HG02981 (cell line): ENCODE data around the gene ALG12.

Experiments used
- ATAC-seq: cut with Tn5 transposase; IDR thresholded peaks from one replicate; pipeline ENCODE4 v1.9.1; 2021; ENCODE audit warnings: mild to moderate bottlenecking, moderate library complexity; ENCODE audit not compliant: unreplicated experiment

The ALG12 gene

GRCh38 chr22:49930596-49931412, 12.6 kb upstream of the ALG12 start:
- ATAC-seq, result no peak

- no peak for ATAC-seq
These were observed 11.8 kb upstream of the ALG12 start for GRCh38 chr22:49929994-49930575.

GRCh38 chr22:49929211-49929979, 11.2 kb upstream of the ALG12 start:
- peak; percentile 49 for ATAC-seq

- ATAC-seq, result no peak
These were observed 10.4 kb upstream of the ALG12 start for GRCh38 chr22:49928555-49929210.

GRCh38 chr22:49928185-49928495, 9.9 kb upstream of the ALG12 start:
- ATAC-seq, result no peak

- no peak for ATAC-seq
These were observed 9.4 kb upstream of the ALG12 start for GRCh38 chr22:49927483-49928184.

GRCh38 chr22:49926916-49927315, 8.7 kb upstream of the ALG12 start:
- ATAC-seq, result no peak

- no peak for ATAC-seq
These were observed 7.4 kb upstream of the ALG12 start for GRCh38 chr22:49925525-49926128.

- no peak for ATAC-seq
These were observed 6.0 kb upstream of the ALG12 start for GRCh38 chr22:49924113-49924833.

- no peak for ATAC-seq
These were observed 5.2 kb upstream of the ALG12 start for GRCh38 chr22:49923445-49923844.

GRCh38 chr22:49922926-49923325, 4.7 kb upstream of the ALG12 start:
- no peak for ATAC-seq

- ATAC-seq, result no peak
These were observed 4.2 kb upstream of the ALG12 start for GRCh38 chr22:49922484-49922883.

- ATAC-seq, result no peak
These were observed 3.5 kb upstream of the ALG12 start for GRCh38 chr22:49921508-49922278.

GRCh38 chr22:49920859-49921258, 2.6 kb upstream of the ALG12 start:
- no peak for ATAC-seq

- ATAC-seq, result no peak
These were observed 958 bp upstream of the ALG12 start for GRCh38 chr22:49918911-49919881.

- no peak for ATAC-seq
These were observed 1.4 kb downstream of the ALG12 start for GRCh38 chr22:49916831-49917230.

GRCh38 chr22:49915610-49916009, 2.6 kb downstream of the ALG12 start:
- ATAC-seq, result no peak

GRCh38 chr22:49914256-49914655, 4.0 kb downstream of the ALG12 start:
- no peak for ATAC-seq
